Tibial nerve (tissue), 4 donors: ENCODE data around the gene TMEM138. TPM values are rescaled to one million over a fixed set of nuclear protein-coding genes. Genes with fewer than 3 reads are reported as not detected.

Source experiments
- DNase-seq, 2 donors: peaks; one replicate each; pipeline ENCODE4 v3.0.0-alpha.2; 2019; ENCODE audit warnings: low spot score in 2 of 2
- H3K27ac ChIP-seq, 4 donors: fragments of 200-600 bp; sonication (generic) in 3 of 4; one replicate each; pipeline ENCODE4 v1.5.1; 2017 to 2019; ENCODE audit warnings: mild to moderate bottlenecking in 1 of 4
- H3K27me3 ChIP-seq, 2 donors: fragments of 200-600 bp; sonication (generic) in 1 of 2; one replicate each; pipeline versions ENCODE4 v1.5.1 to v1.6.0; 2017 to 2019
- H3K36me3 ChIP-seq, 3 donors: fragments of 200-600 bp; sonication (generic); one replicate each; pipeline ENCODE4 v1.5.1; 2018 to 2019
- H3K4me1 ChIP-seq, 4 donors: fragments of 200-600 bp; sonication (generic) in 3 of 4; one replicate each; pipeline ENCODE4 v1.5.1; 2017 to 2019
- H3K4me3 ChIP-seq, 4 donors: fragments of 200-600 bp; sonication (generic) in 3 of 4; one replicate each; pipeline ENCODE4 v1.5.1; 2017 to 2019; ENCODE audit warnings: mild to moderate bottlenecking in 1 of 4, moderate library complexity in 1 of 4
- H3K9me3 ChIP-seq, 4 donors: fragments of 200-600 bp; sonication (generic) in 3 of 4; one replicate each; pipeline ENCODE4 v1.5.1; 2017 to 2019
- CTCF ChIP-seq, 5 experiments: fragments of 200-600 bp in 3 of 5; fragments of 450-650 bp in 2 of 5; sonication (generic) in 3 of 5; IDR thresholded peaks; one replicate each; pipeline ENCODE4 v1.5.1; 2016 to 2019; ENCODE audit warnings: antibody characterized with exemption in 5 of 5, mild to moderate bottlenecking in 3 of 5, moderate library complexity in 2 of 5
- EP300 ChIP-seq, 2 donors: sonication (generic); formaldehyde crosslinking; IDR thresholded peaks; one replicate each; pipeline ENCODE4 v1.6.1; 2017; ENCODE audit warnings: antibody characterized with exemption in 2 of 2, mild to moderate bottlenecking in 1 of 2
- POLR2A ChIP-seq, 2 donors: fragments of 450-650 bp; IDR thresholded peaks; one replicate each; pipeline ENCODE4 v1.6.1; 2017; ENCODE audit warnings: antibody characterized with exemption in 2 of 2, mild to moderate bottlenecking in 2 of 2, moderate library complexity in 2 of 2
- WGBS, 2 donors: methylation state at CpG; one replicate each; pipeline ENCODE4 v1.1.5; 2018; 5-methylcytosine and 5-hydroxymethylcytosine counted together
- total RNA-seq, 4 donors: library from RNA; depleted of rRNA; stranded (reverse); fragments of >200 nt; gene quantifications; one replicate each; pipeline ENCODE4 v1.1.0, GENCODE V29; 2016

TMEM138 gene
- total RNA-seq, result 10 to 100 TPM; 20.5 to 31.4 (median 26.9) TPM

- H3K36me3 ChIP-seq, result peaks cover 0 to 31% (median 26%) of the 10 kb centered on the region in 3 donors
- H3K9me3 ChIP-seq, result no peaks in the 10 kb centered on the region
- H3K27ac ChIP-seq, result peak within 1 kb of the TSS; percentile 93 to 99 (median 98)
- DNase-seq, result peak; percentile 83 to 87
- no peaks in the 10 kb centered on the region for H3K27me3 ChIP-seq
- peak within 1 kb of the TSS; percentile 63 to 96 (median 74) for H3K4me3 ChIP-seq
- 0% methylated on average over 51 to 53 of the region's 63 CpGs for WGBS, 2 donors
- H3K4me1 ChIP-seq, result peaks cover 0 to 38% (median 18%) of the 10 kb centered on the region in 4 donors
- TF ChIP-seq EP300 (IDR thresholded peaks at IDR 0.05) (peak; percentile 65 to 96), POLR2A (IDR thresholded peaks at IDR 0.05) (peak; percentile 60 to 74), CTCF (IDR thresholded peaks at IDR 0.05) (peak in 2 of 5 experiments; percentile 10 to 38)
Measured at GRCh38 chr11:61361741-61362541, at the start of gene TMEM138, which contains the start of gene CYB561A3. Gene TMEM138, plus strand, starts transcription at chr11:61362374. Its CDS starts 2,017 bp downstream, at chr11:61364391. Gene CYB561A3, minus strand, starts transcription at chr11:61361882. Its CDS starts 5,169 bp downstream, at chr11:61356713.

GRCh38 chr11:61315260-61315659, 46.9 kb upstream of the TMEM138 start:
- no peak overlapping the region for H3K4me3 ChIP-seq
- H3K27ac ChIP-seq, result no peak overlapping the region
- H3K9me3 ChIP-seq, result no peaks in the 10 kb centered on the region
- no peak for TF ChIP-seq POLR2A (IDR thresholded peaks at IDR 0.05)
- no peak for TF ChIP-seq EP300 (IDR thresholded peaks at IDR 0.05)
- TF ChIP-seq CTCF (IDR thresholded peaks at IDR 0.05), result no peak
- peaks cover 4 to 98% (median 56%) of the 10 kb centered on the region in 3 donors for H3K36me3 ChIP-seq
- no peaks in the 10 kb centered on the region for H3K4me1 ChIP-seq
- 86 to 87% methylated on average over 2 of the region's 2 CpGs for WGBS, 2 donors
- no peaks in the 10 kb centered on the region for H3K27me3 ChIP-seq
- no peak for DNase-seq

GRCh38 chr11:61325649-61326414, 36.3 kb upstream of the TMEM138 start:
- WGBS, 2 donors, result 86% methylated on average over 2 of the region's 2 CpGs
- peaks cover 0 to 44% (median 0%) of the 10 kb centered on the region in 4 donors for H3K4me1 ChIP-seq
- TF ChIP-seq POLR2A (IDR thresholded peaks at IDR 0.05) (no peak), EP300 (IDR thresholded peaks at IDR 0.05) (no peak), CTCF (IDR thresholded peaks at IDR 0.05) (no peak)
- no peaks in the 10 kb centered on the region for H3K27me3 ChIP-seq
- H3K27ac ChIP-seq, result no peak overlapping the region
- no peak overlapping the region for H3K4me3 ChIP-seq
- DNase-seq, result no peak
- no peaks in the 10 kb centered on the region for H3K9me3 ChIP-seq
- H3K36me3 ChIP-seq, result peaks cover 3 to 92% (median 41%) of the 10 kb centered on the region in 3 donors

- peaks cover under 1 to 73% (median 25%) of the 10 kb centered on the region in 3 donors for H3K36me3 ChIP-seq
- no peaks in the 10 kb centered on the region for H3K27me3 ChIP-seq
- peaks cover 0 to 59% (median 12%) of the 10 kb centered on the region in 4 donors for H3K4me1 ChIP-seq
- no peak overlapping the region for H3K27ac ChIP-seq
- TF ChIP-seq EP300 (IDR thresholded peaks at IDR 0.05) (no peak), POLR2A (IDR thresholded peaks at IDR 0.05) (no peak), CTCF (IDR thresholded peaks at IDR 0.05) (no peak)
- H3K9me3 ChIP-seq, result no peaks in the 10 kb centered on the region
- H3K4me3 ChIP-seq, result no peak overlapping the region
- no peak for DNase-seq
Measured at GRCh38 chr11:61327669-61328071, 34.5 kb upstream of the TMEM138 start.
